ENCODE data around the gene HLA-DOA.
A peak's percentile ranks its signal among the peaks of the same experiment; 100 is the strongest.

Gene HLA-DOA

DNA sequence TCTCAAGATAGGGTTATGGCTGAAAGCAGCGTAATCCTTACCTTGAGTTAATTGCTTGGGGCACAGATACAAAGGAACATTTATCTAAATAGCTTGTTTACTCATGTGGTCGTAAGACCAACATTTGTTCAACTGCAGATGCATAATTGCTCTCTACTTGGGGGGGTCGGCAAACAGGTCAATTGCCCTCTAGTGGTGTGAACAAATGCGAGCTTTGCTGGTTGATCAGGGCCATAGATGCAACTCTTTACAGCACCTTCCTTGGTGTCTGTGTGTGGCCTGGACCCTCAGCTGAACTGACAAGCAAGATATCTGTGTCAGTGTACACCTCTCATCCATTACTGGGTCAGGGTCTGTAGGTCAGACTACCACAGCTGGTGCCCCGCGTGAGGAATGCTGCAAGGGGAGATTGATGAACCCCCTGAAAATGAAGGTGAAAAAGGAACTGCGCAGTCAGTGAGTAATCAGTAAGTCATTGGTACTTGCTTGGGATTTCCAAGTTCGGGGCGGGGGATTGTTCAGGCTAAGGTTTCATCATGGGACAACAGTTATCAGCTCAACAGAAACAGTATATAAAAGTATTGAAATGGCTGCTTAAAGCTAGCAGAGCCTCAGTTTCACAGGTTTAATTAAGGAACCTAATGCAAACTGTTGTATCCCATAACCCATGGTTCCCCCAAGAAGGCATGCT, 40.1 kb upstream of the HLA-DOA start:
- Histone ChIP-seq H3K27me3 (ENCODE audit: insufficient read depth, low read depth, severe bottlenecking) (no peaks in the 10 kb centered on the region), H3K4me3 (ENCODE audit: low read depth, low read length) (no peak overlapping the region), H3K36me3 (no peaks in the 10 kb centered on the region), H3K9me3 (ENCODE audit: severe bottlenecking) (no peaks in the 10 kb centered on the region), H3K27ac (no peak overlapping the region)
- peak; percentile 34 for DNase-seq
- TF ChIP-seq, protein P1, sequence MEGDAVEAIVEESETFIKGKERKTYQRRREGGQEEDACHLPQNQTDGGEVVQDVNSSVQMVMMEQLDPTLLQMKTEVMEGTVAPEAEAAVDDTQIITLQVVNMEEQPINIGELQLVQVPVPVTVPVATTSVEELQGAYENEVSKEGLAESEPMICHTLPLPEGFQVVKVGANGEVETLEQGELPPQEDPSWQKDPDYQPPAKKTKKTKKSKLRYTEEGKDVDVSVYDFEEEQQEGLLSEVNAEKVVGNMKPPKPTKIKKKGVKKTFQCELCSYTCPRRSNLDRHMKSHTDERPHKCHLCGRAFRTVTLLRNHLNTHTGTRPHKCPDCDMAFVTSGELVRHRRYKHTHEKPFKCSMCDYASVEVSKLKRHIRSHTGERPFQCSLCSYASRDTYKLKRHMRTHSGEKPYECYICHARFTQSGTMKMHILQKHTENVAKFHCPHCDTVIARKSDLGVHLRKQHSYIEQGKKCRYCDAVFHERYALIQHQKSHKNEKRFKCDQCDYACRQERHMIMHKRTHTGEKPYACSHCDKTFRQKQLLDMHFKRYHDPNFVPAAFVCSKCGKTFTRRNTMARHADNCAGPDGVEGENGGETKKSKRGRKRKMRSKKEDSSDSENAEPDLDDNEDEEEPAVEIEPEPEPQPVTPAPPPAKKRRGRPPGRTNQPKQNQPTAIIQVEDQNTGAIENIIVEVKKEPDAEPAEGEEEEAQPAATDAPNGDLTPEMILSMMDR (IDR thresholded peaks at IDR 0.05; ENCODE audit: low read depth, low read length): peak; percentile 75

DNA sequence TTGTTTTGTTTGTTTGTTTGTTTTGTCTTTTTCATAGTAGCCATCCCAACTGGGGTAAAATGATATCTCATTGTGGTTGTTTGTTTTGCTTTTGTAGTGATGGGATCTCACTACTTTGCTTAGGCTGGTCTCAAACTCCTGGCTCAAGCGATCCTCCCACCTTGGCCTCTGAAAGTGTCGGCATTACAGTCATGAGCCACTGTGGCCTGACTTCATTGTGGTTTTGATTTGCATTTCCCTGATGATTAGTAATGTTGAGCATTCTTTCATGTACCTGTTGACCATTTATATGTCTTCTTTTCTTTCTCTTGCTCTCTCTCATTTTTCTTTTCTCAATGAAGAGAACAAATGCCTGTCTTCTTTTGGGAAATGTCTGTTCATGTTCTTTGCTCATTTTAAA, 30.8 kb upstream of the HLA-DOA start:
- TF ChIP-seq, protein P1 (IDR thresholded peaks at IDR 0.05; ENCODE audit: low read depth, low read length): no peak
- no peaks in the 10 kb centered on the region for H3K36me3 ChIP-seq
- H3K27ac ChIP-seq: no peak overlapping the region

DNA sequence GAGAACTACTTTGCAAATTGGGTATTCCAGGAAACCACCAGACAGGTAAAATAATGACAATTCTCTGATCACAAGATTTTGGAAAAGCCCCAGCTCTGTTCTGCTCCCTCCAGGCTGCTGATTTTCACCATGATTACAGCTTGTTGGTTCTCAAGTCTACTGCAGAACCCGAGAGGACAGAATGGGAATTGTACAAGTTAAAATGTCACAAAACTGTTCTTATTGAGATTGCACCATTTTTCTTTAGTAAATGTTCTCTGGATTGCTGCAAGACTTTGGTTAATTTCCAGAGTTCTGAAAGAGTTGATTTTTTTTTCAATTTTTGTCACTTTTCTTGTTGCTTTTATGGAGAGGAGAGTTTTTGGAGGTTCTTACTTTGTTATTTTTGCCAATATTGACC, 27.1 kb upstream of the HLA-DOA start:
- Histone ChIP-seq H3K27me3 (ENCODE audit: insufficient read depth, low read depth, severe bottlenecking) (no peaks in the 10 kb centered on the region), H3K27ac (no peak overlapping the region), H3K36me3 (no peaks in the 10 kb centered on the region), H3K9me3 (ENCODE audit: severe bottlenecking) (peaks cover 4% of the 10 kb centered on the region), H3K4me3 (ENCODE audit: low read depth, low read length) (no peak overlapping the region)
- TF ChIP-seq, protein P1 (IDR thresholded peaks at IDR 0.05; ENCODE audit: low read depth, low read length): no peak
- DNase-seq: no peak

More for the DNA sequence above, 30.8 kb upstream of the HLA-DOA start:
- Histone ChIP-seq H3K9me3 (ENCODE audit: severe bottlenecking) (peaks cover 6% of the 10 kb centered on the region), H3K27me3 (ENCODE audit: insufficient read depth, low read depth, severe bottlenecking) (no peaks in the 10 kb centered on the region), H3K4me3 (ENCODE audit: low read depth, low read length) (no peak overlapping the region)
- DNase-seq: no peak

DNA sequence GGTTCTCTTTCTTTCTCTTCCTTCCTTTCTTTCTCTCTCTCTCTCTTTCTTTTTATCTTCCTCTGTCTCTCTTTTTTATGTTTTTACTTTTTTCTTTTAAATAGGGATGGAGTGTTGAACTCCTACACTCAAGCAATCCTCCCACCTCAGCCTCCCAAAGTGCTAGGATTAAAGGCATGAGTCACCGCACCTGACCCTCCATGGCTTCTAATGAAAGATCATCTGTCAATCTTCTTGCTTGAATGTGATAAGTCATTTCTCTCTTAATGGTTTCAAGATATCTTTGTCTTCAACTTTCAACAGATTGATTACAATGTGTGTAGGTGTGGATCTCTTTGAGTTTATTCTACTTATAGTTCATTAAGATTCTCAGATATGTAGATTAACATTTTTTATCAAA, 25.2 kb upstream of the HLA-DOA start:
- H3K4me3 ChIP-seq (ENCODE audit: low read depth, low read length): no peak overlapping the region
- TF ChIP-seq, protein P1 (IDR thresholded peaks at IDR 0.05; ENCODE audit: low read depth, low read length): no peak
- no peak for DNase-seq
- no peaks in the 10 kb centered on the region for H3K27me3 ChIP-seq (ENCODE audit: insufficient read depth, low read depth, severe bottlenecking)
- no peaks in the 10 kb centered on the region for H3K36me3 ChIP-seq
- no peak overlapping the region for H3K27ac ChIP-seq
- H3K9me3 ChIP-seq (ENCODE audit: severe bottlenecking): peaks cover 4% of the 10 kb centered on the region

DNA sequence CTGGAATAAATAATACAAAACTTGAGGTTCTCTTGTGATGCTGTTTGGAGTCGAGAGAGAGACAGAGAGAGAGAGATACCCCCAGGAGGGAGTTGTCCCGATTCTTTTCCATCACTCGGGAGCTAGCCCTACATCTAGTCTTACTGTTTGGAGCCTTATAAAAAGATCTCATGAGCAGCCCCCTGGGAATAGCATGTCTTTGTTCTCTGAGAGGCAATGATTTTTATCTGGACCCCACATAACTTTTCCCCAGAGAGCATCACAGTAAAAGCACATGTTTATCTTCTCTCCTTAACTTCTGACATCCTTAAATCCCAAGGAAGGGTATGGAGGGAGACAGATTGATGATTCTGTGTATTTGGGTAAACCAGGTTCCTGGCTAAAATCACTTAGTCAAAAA, 20.9 kb upstream of the HLA-DOA start:
- H3K4me3 ChIP-seq (ENCODE audit: low read depth, low read length): no peak overlapping the region
- TF ChIP-seq, protein P1 (IDR thresholded peaks at IDR 0.05; ENCODE audit: low read depth, low read length): no peak
- no peaks in the 10 kb centered on the region for H3K36me3 ChIP-seq
- H3K27me3 ChIP-seq (ENCODE audit: insufficient read depth, low read depth, severe bottlenecking): no peaks in the 10 kb centered on the region
- DNase-seq: no peak
- H3K9me3 ChIP-seq (ENCODE audit: severe bottlenecking): peaks cover 3% of the 10 kb centered on the region
- no peak overlapping the region for H3K27ac ChIP-seq
